Suprapubic skin (tissue), 4 donors: ENCODE data around the gene IL1RL2. TPM values are rescaled to one million over a fixed set of nuclear protein-coding genes. Genes with fewer than 3 reads are reported as not detected.

Experiments used
- DNase-seq, 2 donors: peaks; one replicate each; pipeline ENCODE4 v3.0.0-alpha.2; 2019; ENCODE audit warnings: low spot score in 2 of 2
- H3K27ac ChIP-seq: fragments of 200-600 bp; sonication (generic); one replicate; pipeline ENCODE4 v1.5.1; 2019
- H3K27me3 ChIP-seq: fragments of 200-600 bp; sonication (generic); one replicate; pipeline ENCODE4 v1.5.1; 2019
- H3K36me3 ChIP-seq: fragments of 200-600 bp; sonication (generic); one replicate; pipeline ENCODE4 v1.5.1; 2019
- H3K4me1 ChIP-seq: fragments of 200-600 bp; sonication (generic); one replicate; pipeline ENCODE4 v1.5.1; 2019
- H3K4me3 ChIP-seq: fragments of 200-600 bp; sonication (generic); one replicate; pipeline ENCODE4 v1.5.1; 2019; ENCODE audit warnings: mild to moderate bottlenecking
- H3K9me3 ChIP-seq: fragments of 200-600 bp; sonication (generic); one replicate; pipeline ENCODE4 v1.5.1; 2019
- EP300 ChIP-seq: sonication (generic); formaldehyde crosslinking; IDR thresholded peaks from one replicate; pipeline ENCODE4 v1.6.1; 2017; ENCODE audit warnings: antibody characterized with exemption
- POLR2A ChIP-seq, 2 donors: fragments of 450-650 bp; IDR thresholded peaks; one replicate each; pipeline ENCODE4 v1.6.1; 2017; ENCODE audit warnings: antibody characterized with exemption in 2 of 2, mild to moderate bottlenecking in 2 of 2, moderate library complexity in 2 of 2
- POLR2AphosphoS5 ChIP-seq, 3 donors: sonication (generic); formaldehyde crosslinking; IDR thresholded peaks; one replicate each; pipeline ENCODE4 v1.6.1; 2017; ENCODE audit warnings: antibody characterized with exemption in 3 of 3
- WGBS: methylation state at CpG from one replicate; pipeline ENCODE4 v1.1.5; 2018; 5-methylcytosine and 5-hydroxymethylcytosine counted together
- total RNA-seq, 4 donors: library from RNA; depleted of rRNA; stranded (reverse); fragments of >200 nt; gene quantifications; one replicate each; pipeline ENCODE4 v1.1.0, GENCODE V29; 2016
- TF ChIP-seq, protein P1 (sequence below), 2 donors: fragments of 200-600 bp in 1 of 2; fragments of 450-650 bp in 1 of 2; sonication (generic) in 1 of 2; IDR thresholded peaks; one replicate each; pipeline ENCODE4 v1.5.1; 2016 to 2019; ENCODE audit warnings: antibody characterized with exemption in 2 of 2, mild to moderate bottlenecking in 1 of 2, moderate library complexity in 1 of 2

The IL1RL2 gene
- total RNA-seq = 10 to 100 TPM in 3 of 4 donors, 1 to 10 TPM in 1; 7.0 to 15.9 (median 12.0) TPM

DNA sequence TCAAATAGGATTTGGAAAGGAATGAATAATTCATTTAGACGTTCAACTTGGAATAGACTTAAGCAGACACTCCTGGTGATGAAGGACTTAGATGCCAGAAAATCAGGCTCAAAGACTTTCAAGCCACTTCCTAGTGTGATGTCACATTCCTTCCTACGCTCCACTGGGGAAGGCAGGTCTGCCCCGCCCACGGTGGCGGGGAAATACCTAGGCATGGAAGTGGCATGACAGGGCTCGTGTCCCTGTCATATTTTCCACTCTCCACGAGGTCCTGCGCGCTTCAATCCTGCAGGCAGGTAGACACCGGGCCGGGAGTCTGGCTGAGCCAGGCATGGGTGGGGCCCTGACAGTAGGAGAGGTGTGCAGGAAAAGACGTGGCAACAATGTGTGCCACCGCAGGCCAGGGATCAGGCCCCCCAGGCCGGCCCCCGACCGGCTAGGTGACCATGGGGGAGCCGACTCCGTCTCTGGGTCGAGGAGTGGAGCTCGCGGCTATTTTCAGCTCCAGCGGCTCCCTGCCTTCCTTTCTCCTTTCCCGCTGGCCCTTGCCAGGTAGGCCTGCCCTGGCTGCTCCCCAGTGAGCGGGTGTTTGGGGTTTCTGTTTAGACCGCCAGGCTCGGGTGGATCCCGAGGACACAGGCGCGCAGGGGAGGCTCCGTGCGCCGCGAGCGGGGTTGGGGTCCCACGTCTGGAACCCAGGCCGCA is at the start of gene IL1RL2:
TSS of gene IL1RL2 (plus strand) at position 233 of the 705 bp plus-strand sequence. CDS start 845 bp downstream, outside the sequence.
- TF ChIP-seq POLR2A (IDR thresholded peaks at IDR 0.05) (no peak), POLR2AphosphoS5 (IDR thresholded peaks at IDR 0.05) (peak in 1 of 3 donors; percentile 22), EP300 (no peak)
- TF ChIP-seq, protein P1, sequence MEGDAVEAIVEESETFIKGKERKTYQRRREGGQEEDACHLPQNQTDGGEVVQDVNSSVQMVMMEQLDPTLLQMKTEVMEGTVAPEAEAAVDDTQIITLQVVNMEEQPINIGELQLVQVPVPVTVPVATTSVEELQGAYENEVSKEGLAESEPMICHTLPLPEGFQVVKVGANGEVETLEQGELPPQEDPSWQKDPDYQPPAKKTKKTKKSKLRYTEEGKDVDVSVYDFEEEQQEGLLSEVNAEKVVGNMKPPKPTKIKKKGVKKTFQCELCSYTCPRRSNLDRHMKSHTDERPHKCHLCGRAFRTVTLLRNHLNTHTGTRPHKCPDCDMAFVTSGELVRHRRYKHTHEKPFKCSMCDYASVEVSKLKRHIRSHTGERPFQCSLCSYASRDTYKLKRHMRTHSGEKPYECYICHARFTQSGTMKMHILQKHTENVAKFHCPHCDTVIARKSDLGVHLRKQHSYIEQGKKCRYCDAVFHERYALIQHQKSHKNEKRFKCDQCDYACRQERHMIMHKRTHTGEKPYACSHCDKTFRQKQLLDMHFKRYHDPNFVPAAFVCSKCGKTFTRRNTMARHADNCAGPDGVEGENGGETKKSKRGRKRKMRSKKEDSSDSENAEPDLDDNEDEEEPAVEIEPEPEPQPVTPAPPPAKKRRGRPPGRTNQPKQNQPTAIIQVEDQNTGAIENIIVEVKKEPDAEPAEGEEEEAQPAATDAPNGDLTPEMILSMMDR (IDR thresholded peaks at IDR 0.05) = no peak
- Histone ChIP-seq H3K27ac (peak within 1 kb of the TSS; percentile 94), H3K4me3 (peak within 1 kb of the TSS; percentile 52), H3K27me3 (no peaks in the 10 kb centered on the region), H3K9me3 (no peaks in the 10 kb centered on the region), H3K4me1 (peaks cover 16% of the 10 kb centered on the region), H3K36me3 (no peaks in the 10 kb centered on the region)
- peak in 1 of 2 donors; percentile 72 for DNase-seq
- WGBS = 23% methylated on average over 36 of the region's 36 CpGs

DNA sequence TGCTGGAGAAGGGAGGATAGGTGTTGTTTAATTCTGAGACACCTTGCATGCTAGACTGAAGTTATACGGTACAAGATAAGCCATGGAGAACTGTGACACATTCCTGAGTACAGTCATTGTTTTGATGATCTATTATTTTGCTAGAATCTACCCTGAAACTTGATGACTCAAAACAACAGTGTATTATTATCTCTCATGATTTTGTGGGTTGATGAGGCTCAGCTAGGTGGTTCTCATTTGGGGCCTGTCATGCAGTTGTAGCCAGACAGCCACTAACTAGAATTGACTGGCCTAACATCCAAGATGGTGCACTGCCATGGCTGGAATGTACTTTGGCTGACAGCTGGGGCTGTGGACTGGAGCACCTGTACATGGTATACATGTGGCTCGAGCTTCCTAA is 49.7 kb upstream of the IL1RL2 start:
- Histone ChIP-seq H3K27me3 (no peaks in the 10 kb centered on the region), H3K36me3 (no peaks in the 10 kb centered on the region), H3K4me3 (no peak overlapping the region), H3K27ac (no peak overlapping the region), H3K4me1 (peaks cover 16% of the 10 kb centered on the region), H3K9me3 (no peaks in the 10 kb centered on the region)
- WGBS = 91% methylated on average over 1 of the region's 2 CpGs
- no peak for DNase-seq
- TF ChIP-seq POLR2AphosphoS5 (IDR thresholded peaks at IDR 0.05) = no peak
- no peak for TF ChIP-seq EP300
- no peak for TF ChIP-seq POLR2A (IDR thresholded peaks at IDR 0.05)
- TF ChIP-seq, protein P1 (IDR thresholded peaks at IDR 0.05) = no peak

DNA sequence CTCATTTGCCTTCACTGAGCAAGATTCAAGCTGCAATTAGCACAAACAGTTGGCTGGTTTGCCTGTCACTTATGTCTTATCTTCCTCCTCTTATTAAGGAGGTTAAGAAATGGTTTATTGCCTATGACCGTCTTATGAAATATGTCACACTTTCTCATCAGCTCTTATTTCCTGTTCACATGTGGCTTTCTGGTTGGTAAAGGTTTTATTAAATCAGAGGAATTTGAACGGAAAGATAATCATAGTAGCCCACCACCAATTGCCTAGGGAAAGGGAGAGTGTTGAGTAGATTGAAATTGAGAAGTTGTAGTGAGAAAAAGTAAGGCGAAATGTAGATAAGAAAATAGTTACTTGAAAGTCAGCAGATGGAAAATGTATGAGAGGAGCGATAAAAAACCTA is 48.5 kb upstream of the IL1RL2 start:
- Histone ChIP-seq H3K4me3 (no peak overlapping the region), H3K27ac (no peak overlapping the region), H3K27me3 (no peaks in the 10 kb centered on the region), H3K36me3 (no peaks in the 10 kb centered on the region), H3K4me1 (peaks cover 17% of the 10 kb centered on the region), H3K9me3 (no peaks in the 10 kb centered on the region)
- TF ChIP-seq, protein P1 (IDR thresholded peaks at IDR 0.05) = no peak
- no peak for TF ChIP-seq POLR2A (IDR thresholded peaks at IDR 0.05)
- no peak for TF ChIP-seq EP300
- TF ChIP-seq POLR2AphosphoS5 (IDR thresholded peaks at IDR 0.05) = no peak
- DNase-seq = no peak
- WGBS = 85% methylated on average over 4 of the region's 4 CpGs

DNA sequence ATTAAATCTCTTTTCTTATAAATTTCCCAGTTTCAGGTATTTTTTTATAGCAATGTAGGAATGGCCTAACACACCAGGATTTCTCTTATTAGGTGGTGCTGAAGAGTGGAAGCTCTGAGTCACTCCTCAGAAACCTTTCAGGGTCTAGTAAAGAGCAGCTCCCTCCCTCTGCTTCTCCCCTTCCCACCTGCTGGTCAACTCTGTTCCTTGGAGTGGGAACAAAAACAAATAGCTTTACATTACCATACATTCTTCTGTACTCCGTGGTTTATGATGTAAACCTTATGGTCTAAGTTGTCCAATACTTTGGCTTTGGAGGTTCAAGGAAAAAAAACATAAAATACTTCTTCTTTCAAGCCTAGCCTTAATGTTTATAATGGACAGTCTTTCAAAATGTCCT is 47.0 kb upstream of the IL1RL2 start:
- no peaks in the 10 kb centered on the region for H3K9me3 ChIP-seq
- DNase-seq = no peak
- no peaks in the 10 kb centered on the region for H3K36me3 ChIP-seq
- no peak overlapping the region for H3K4me3 ChIP-seq
- TF ChIP-seq POLR2A (IDR thresholded peaks at IDR 0.05) = no peak
- TF ChIP-seq POLR2AphosphoS5 (IDR thresholded peaks at IDR 0.05) = no peak
- no peak for TF ChIP-seq EP300
- TF ChIP-seq, protein P1 (IDR thresholded peaks at IDR 0.05) = no peak
- H3K27me3 ChIP-seq = no peaks in the 10 kb centered on the region
- H3K4me1 ChIP-seq = peaks cover 23% of the 10 kb centered on the region
- WGBS = 90% methylated on average over 1 of the region's 1 CpG
- no peak overlapping the region for H3K27ac ChIP-seq

DNA sequence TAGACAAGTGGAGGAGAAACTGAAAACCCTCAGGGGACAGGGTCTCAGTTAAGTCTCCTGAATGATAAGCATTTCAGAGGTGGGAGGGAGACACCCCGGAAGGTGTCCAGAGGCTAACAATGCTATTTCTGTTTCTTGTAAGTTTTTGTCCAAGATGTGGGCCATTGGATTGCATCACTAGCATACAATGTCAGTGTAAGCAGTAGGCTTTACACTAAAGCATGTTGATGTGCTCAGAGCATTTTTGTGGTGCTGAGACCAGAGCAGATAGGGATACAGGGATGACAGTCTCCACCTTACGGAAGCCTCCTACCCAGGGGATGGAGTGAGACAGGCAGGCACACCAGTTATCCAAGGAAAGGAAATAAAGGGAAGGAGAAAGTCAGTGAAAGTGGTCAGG is 46.4 kb upstream of the IL1RL2 start:
- WGBS = 98% methylated on average over 2 of the region's 2 CpGs
- Histone ChIP-seq H3K4me3 (no peak overlapping the region), H3K4me1 (peaks cover 23% of the 10 kb centered on the region), H3K27me3 (no peaks in the 10 kb centered on the region), H3K27ac (peak overlapping the region; percentile 95), H3K9me3 (no peaks in the 10 kb centered on the region), H3K36me3 (peaks cover 2% of the 10 kb centered on the region)
- TF ChIP-seq POLR2AphosphoS5 (IDR thresholded peaks at IDR 0.05) = no peak
- TF ChIP-seq, protein P1 (IDR thresholded peaks at IDR 0.05) = no peak
- no peak for TF ChIP-seq EP300
- no peak for TF ChIP-seq POLR2A (IDR thresholded peaks at IDR 0.05)
- DNase-seq = no peak
